ENCODE results near the gene HECW1. TPM values are rescaled to one million over a fixed set of nuclear protein-coding genes. Genes with fewer than 3 reads are reported as not detected.

HECW1 gene
- total RNA-seq, 1 donor from 2014 or later, result not detected

DNA sequence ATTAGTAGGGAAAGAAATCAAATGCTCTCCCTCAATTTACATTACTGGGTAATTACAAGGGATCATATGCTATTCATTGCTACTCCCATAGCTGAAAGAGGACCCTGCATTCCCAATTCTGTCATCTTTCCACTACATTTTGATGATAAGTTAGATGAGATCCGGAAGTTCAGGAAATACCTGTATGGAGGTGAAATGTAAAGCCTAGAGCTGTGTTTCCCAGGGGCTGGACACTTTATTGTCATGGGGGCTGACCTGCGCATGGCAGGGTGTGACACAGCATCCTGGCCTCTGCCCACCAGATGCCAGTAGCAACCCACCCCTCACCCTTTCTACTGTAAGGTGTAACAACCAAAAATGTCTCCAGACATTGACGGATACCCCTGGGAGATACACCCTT, 56.6 kb downstream of the HECW1 start:
- Mint-ChIP-seq H3K36me3 (ENCODE audit: low read depth) (no peaks in the 10 kb centered on the region), H3K27ac (no peak overlapping the region)

GRCh38 chr7:43170571-43170970, 58.1 kb downstream of the HECW1 start:
- H3K27me3 Mint-ChIP-seq (ENCODE audit: low read depth), result peaks cover 1% of the 10 kb centered on the region
- intact Hi-C loops (cut with micrococcal nuclease), result no loop called here
- H3K9me3 Mint-ChIP-seq, result no peaks in the 10 kb centered on the region
- no peak overlapping the region for H3K4me3 Mint-ChIP-seq (ENCODE audit: low read depth)
- H3K27ac Mint-ChIP-seq, result no peak overlapping the region
- DNase-seq (ENCODE audit: low spot score), result no peak
- no peaks in the 10 kb centered on the region for H3K36me3 Mint-ChIP-seq (ENCODE audit: low read depth)
- H3K4me1 Mint-ChIP-seq (ENCODE audit: low read depth), result no peaks in the 10 kb centered on the region

More for the DNA sequence above, 56.6 kb downstream of the HECW1 start:
- Mint-ChIP-seq H3K4me1 (ENCODE audit: low read depth) (no peaks in the 10 kb centered on the region), H3K27me3 (ENCODE audit: low read depth) (peaks cover 1% of the 10 kb centered on the region), H3K4me3 (ENCODE audit: low read depth) (no peak overlapping the region), H3K9me3 (no peaks in the 10 kb centered on the region)
- DNase-seq (ENCODE audit: low spot score), result no peak
- intact Hi-C loops (cut with micrococcal nuclease), result no loop called here

DNA sequence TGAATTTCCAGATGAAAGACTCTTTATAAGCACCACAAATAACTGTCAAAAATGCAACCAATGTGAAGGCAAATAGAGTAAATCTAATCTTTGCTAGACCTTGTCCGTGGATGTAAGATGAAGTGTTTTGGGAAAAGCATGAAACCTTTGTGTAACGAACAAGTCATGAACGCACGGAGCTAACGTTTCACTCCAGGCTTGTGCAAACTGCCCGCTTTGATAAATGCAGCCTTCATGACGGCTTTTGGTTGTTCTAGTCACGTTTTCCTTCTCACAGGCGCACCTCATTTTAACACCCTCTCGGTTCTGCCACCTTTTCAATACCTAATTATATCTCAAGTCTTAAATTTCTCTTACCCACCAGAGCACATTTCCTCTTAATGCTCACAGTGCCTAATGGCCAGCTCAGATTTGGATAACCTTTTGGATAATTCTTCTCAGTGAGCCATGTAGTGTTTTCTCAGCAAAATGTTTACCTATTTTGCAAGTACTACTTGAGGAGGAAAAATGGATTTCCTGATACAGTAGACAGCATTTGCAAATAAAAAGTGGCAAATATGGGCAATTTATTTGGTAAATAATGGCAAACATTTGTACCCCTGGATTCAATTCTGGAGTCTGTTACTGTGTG, 63.2 kb downstream of the HECW1 start:
- no peak overlapping the region for H3K27ac Mint-ChIP-seq
- DNase-seq (ENCODE audit: low spot score), result no peak
- H3K27me3 Mint-ChIP-seq (ENCODE audit: low read depth), result no peaks in the 10 kb centered on the region
- H3K4me1 Mint-ChIP-seq (ENCODE audit: low read depth), result no peaks in the 10 kb centered on the region
- H3K4me3 Mint-ChIP-seq (ENCODE audit: low read depth), result no peak overlapping the region
- intact Hi-C loops (cut with micrococcal nuclease), result no loop called here
- no peaks in the 10 kb centered on the region for H3K36me3 Mint-ChIP-seq (ENCODE audit: low read depth)
- H3K9me3 Mint-ChIP-seq, result no peaks in the 10 kb centered on the region

- no peaks in the 10 kb centered on the region for H3K4me1 Mint-ChIP-seq (ENCODE audit: low read depth)
- H3K27me3 Mint-ChIP-seq (ENCODE audit: low read depth), result no peaks in the 10 kb centered on the region
- no peaks in the 10 kb centered on the region for H3K9me3 Mint-ChIP-seq
- no peak overlapping the region for H3K27ac Mint-ChIP-seq
- DNase-seq (ENCODE audit: low spot score), result no peak
- no peaks in the 10 kb centered on the region for H3K36me3 Mint-ChIP-seq (ENCODE audit: low read depth)
- H3K4me3 Mint-ChIP-seq (ENCODE audit: low read depth), result no peak overlapping the region
- intact Hi-C loops (cut with micrococcal nuclease), result no loop called here
These were observed 66.9 kb downstream of the HECW1 start for GRCh38 chr7:43179393-43179792.

GRCh38 chr7:43192806-43193460, 80.5 kb downstream of the HECW1 start:
- intact Hi-C loops (cut with micrococcal nuclease), result no loop called here
- H3K27me3 Mint-ChIP-seq (ENCODE audit: low read depth), result peaks cover 6% of the 10 kb centered on the region
- no peaks in the 10 kb centered on the region for H3K9me3 Mint-ChIP-seq
- no peaks in the 10 kb centered on the region for H3K36me3 Mint-ChIP-seq (ENCODE audit: low read depth)
- H3K4me3 Mint-ChIP-seq (ENCODE audit: low read depth), result no peak overlapping the region
- H3K4me1 Mint-ChIP-seq (ENCODE audit: low read depth), result no peaks in the 10 kb centered on the region
- DNase-seq (ENCODE audit: low spot score), result no peak
- no peak overlapping the region for H3K27ac Mint-ChIP-seq

DNA sequence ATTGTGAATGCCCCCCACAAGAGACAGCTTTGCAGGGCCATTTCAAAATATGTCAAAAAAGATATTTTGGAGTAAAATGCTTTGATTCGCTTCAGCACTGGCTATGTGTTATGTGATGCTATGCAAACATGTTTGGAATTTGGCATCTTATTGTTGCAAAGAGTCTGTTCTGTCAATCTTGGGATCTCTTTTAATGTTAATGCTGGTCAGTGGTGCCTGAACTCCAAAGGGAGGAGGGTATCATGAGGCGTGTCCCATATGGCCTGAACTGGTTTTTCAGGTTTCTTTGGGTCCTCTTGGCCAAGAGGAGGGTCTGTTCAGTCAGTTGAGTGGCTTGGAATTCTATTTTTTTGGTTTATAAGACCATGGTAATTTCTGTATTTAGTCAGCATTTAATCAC, 81.4 kb downstream of the HECW1 start:
- no peak overlapping the region for H3K27ac Mint-ChIP-seq
- DNase-seq (ENCODE audit: low spot score), result no peak
- peaks cover 2% of the 10 kb centered on the region for H3K27me3 Mint-ChIP-seq (ENCODE audit: low read depth)
- H3K36me3 Mint-ChIP-seq (ENCODE audit: low read depth), result no peaks in the 10 kb centered on the region
- no peaks in the 10 kb centered on the region for H3K4me1 Mint-ChIP-seq (ENCODE audit: low read depth)
- intact Hi-C loops (cut with micrococcal nuclease), result no loop called here
- no peaks in the 10 kb centered on the region for H3K9me3 Mint-ChIP-seq
- no peak overlapping the region for H3K4me3 Mint-ChIP-seq (ENCODE audit: low read depth)

DNA sequence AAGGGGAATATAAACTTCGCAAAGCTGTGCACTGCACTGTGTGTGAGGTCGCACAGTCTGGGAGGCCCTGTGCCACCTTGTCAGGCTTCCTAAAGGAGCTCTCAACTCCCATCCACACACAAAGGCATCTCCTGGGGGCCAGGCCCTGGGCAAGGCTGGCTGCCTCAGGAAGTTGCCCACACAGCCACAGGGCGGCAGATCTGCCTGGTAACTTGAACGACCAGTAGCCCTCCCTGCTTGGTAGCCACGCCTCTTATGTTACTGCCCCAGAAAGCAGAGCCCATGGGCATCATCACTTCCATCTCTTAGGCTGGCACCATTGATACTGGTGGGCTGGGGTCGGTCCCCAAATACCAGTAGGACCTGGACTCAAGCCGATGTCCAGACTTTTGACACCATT, 82.8 kb downstream of the HECW1 start:
- DNase-seq (ENCODE audit: low spot score), result no peak
- Mint-ChIP-seq H3K4me3 (ENCODE audit: low read depth) (no peak overlapping the region), H3K36me3 (ENCODE audit: low read depth) (no peaks in the 10 kb centered on the region), H3K27me3 (ENCODE audit: low read depth) (peaks cover 2% of the 10 kb centered on the region), H3K9me3 (no peaks in the 10 kb centered on the region), H3K4me1 (ENCODE audit: low read depth) (no peaks in the 10 kb centered on the region), H3K27ac (no peak overlapping the region)
- intact Hi-C loops (cut with micrococcal nuclease), result no loop called here

- no peaks in the 10 kb centered on the region for H3K27me3 Mint-ChIP-seq (ENCODE audit: low read depth)
- H3K27ac Mint-ChIP-seq, result no peak overlapping the region
- intact Hi-C loops (cut with micrococcal nuclease), result no loop called here
- no peaks in the 10 kb centered on the region for H3K36me3 Mint-ChIP-seq (ENCODE audit: low read depth)
- H3K9me3 Mint-ChIP-seq, result no peaks in the 10 kb centered on the region
- no peaks in the 10 kb centered on the region for H3K4me1 Mint-ChIP-seq (ENCODE audit: low read depth)
- H3K4me3 Mint-ChIP-seq (ENCODE audit: low read depth), result no peak overlapping the region
- no peak for DNase-seq (ENCODE audit: low spot score)
These were observed 83.3 kb downstream of the HECW1 start for GRCh38 chr7:43195768-43196167.

DNA sequence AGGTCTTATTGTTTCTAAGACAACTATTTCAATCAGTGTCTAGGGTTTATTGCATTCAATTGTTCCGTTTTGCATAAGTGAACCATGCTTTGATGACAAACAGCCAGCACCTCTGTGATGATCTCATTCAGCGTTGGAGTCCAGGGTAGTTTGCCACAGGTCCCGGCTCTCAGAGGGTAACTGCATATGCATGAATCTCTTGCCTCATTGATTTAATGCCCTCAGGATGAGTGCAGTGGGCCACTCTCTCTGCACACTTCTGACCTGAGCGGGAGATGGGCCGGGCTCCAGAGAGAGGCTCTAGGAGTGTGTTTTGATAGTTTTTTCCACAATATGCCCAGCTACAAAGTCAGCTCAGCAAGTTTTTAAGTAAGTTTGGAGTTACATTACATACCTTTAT, 83.9 kb downstream of the HECW1 start:
- Mint-ChIP-seq H3K4me1 (ENCODE audit: low read depth) (no peaks in the 10 kb centered on the region), H3K36me3 (ENCODE audit: low read depth) (no peaks in the 10 kb centered on the region), H3K9me3 (no peaks in the 10 kb centered on the region), H3K27me3 (ENCODE audit: low read depth) (no peaks in the 10 kb centered on the region), H3K27ac (no peak overlapping the region), H3K4me3 (ENCODE audit: low read depth) (no peak overlapping the region)
- intact Hi-C loops (cut with micrococcal nuclease), result no loop called here
- DNase-seq (ENCODE audit: low spot score), result no peak

DNA sequence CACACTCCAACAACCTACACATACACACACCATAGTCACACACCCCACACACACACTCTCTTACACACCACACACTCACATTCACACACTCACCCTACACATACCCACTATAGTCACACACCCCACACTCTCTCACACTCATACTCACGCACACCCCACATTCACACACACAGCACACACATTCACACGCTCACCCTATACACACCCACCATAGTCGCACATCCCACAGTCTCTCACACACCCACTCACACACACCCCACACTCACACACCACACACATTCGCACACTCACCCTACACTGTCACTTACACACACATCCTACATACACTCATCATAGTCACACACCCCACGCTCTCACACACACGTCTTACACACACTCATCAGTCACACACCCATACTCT, 85.6 kb downstream of the HECW1 start:
- DNase-seq (ENCODE audit: low spot score), result no peak
- intact Hi-C loops (cut with micrococcal nuclease), result no loop called here
- no peaks in the 10 kb centered on the region for H3K27me3 Mint-ChIP-seq (ENCODE audit: low read depth)
- no peaks in the 10 kb centered on the region for H3K36me3 Mint-ChIP-seq (ENCODE audit: low read depth)
- no peaks in the 10 kb centered on the region for H3K4me1 Mint-ChIP-seq (ENCODE audit: low read depth)
- H3K27ac Mint-ChIP-seq, result no peak overlapping the region
- no peak overlapping the region for H3K4me3 Mint-ChIP-seq (ENCODE audit: low read depth)
- no peaks in the 10 kb centered on the region for H3K9me3 Mint-ChIP-seq

DNA sequence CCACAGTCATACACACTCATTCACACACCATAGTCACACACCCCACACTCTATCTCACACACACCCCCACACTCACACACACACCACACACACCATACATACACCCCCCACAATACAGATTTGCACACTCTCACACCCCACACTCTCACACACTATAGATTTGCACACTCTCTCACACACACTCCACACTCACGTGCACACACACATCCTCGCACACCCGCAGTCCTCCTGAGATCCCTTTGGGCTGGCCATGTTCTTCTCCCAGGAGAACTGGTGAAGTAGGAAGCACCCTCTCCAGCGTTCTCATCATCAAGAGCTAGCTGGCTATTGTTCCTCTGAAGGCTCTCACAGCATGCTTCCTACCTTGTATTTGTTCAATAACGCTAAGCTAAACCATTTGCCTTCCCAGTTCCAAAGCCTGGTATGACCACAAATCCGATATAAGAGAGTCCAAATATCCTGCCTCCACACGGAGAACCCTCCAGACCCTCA, 86.2 kb downstream of the HECW1 start:
- Mint-ChIP-seq H3K4me3 (ENCODE audit: low read depth) (no peak overlapping the region), H3K27ac (no peak overlapping the region), H3K27me3 (ENCODE audit: low read depth) (no peaks in the 10 kb centered on the region), H3K4me1 (ENCODE audit: low read depth) (no peaks in the 10 kb centered on the region), H3K36me3 (ENCODE audit: low read depth) (no peaks in the 10 kb centered on the region), H3K9me3 (no peaks in the 10 kb centered on the region)
- intact Hi-C loops (cut with micrococcal nuclease), result no loop called here
- no peak for DNase-seq (ENCODE audit: low spot score)

- no peaks in the 10 kb centered on the region for H3K36me3 Mint-ChIP-seq (ENCODE audit: low read depth)
- no peaks in the 10 kb centered on the region for H3K4me1 Mint-ChIP-seq (ENCODE audit: low read depth)
- H3K27me3 Mint-ChIP-seq (ENCODE audit: low read depth), result no peaks in the 10 kb centered on the region
- no peak overlapping the region for H3K4me3 Mint-ChIP-seq (ENCODE audit: low read depth)
- no peak for DNase-seq (ENCODE audit: low spot score)
- H3K27ac Mint-ChIP-seq, result no peak overlapping the region
- H3K9me3 Mint-ChIP-seq, result no peaks in the 10 kb centered on the region
- intact Hi-C loops (cut with micrococcal nuclease), result no loop called here
These were observed 87.1 kb downstream of the HECW1 start for GRCh38 chr7:43199371-43200160.

DNA sequence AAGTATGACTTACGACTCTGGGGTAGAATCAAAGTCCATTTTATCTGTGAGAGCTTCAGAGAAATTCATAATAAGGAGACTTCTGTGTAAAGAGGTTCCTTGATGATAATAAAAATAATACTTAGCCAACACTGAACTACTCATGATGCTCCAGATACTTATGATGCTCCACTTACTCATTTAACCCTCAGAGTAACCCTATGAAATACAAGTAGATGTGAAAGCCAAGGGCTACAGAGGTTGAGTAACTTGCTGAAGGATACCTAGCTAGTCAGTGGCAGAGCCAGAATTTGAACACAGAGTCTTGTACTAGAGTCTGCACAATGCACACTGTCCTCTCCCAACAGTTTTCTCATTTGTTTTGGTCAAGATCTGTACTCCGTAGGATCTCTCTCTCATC, 89.5 kb downstream of the HECW1 start:
- H3K27me3 Mint-ChIP-seq (ENCODE audit: low read depth), result no peaks in the 10 kb centered on the region

More for the DNA sequence above, 89.5 kb downstream of the HECW1 start:
- no peak for DNase-seq (ENCODE audit: low spot score)
- H3K27ac Mint-ChIP-seq, result no peak overlapping the region
- no peaks in the 10 kb centered on the region for H3K4me1 Mint-ChIP-seq (ENCODE audit: low read depth)
- intact Hi-C loops (cut with micrococcal nuclease), result no loop called here
- H3K36me3 Mint-ChIP-seq (ENCODE audit: low read depth), result no peaks in the 10 kb centered on the region
- H3K4me3 Mint-ChIP-seq (ENCODE audit: low read depth), result no peak overlapping the region
- no peaks in the 10 kb centered on the region for H3K9me3 Mint-ChIP-seq

Measured in activated T-helper 2 cell treated with anti-CD3 and anti-CD28 coated beads, Interferon-gamma antibody, Interleukin-2, Interleukin-4, amounts not matched to agents 10 μg/mL and 5 μg/mL and 100 μg/mL, durations not matched to agents 14 hours and 24 hours and 36 hours (primary cell).